Activated B cell treated with CpG ODN at 0.5 μM for 24 hours (primary cell): ENCODE results near the gene TUBA4B. TPM values are rescaled to one million over a fixed set of nuclear protein-coding genes. Genes with fewer than 3 reads are reported as not detected.

Source experiments
- ATAC-seq: fragments of 200-7000 bp; cut with Tn5 transposase; one replicate; pipeline ENCODE4 v1.10.0; 2021; ENCODE audit warnings: low read depth, mild to moderate bottlenecking, moderate library complexity
- CTCF ChIA-PET: fragments of 350-600 bp; sonication (Branson Sonifier 250); formaldehyde crosslinking; loops from one replicate; lab custom pipeline; 2021; ENCODE audit warnings: antibody characterized with exemption; lab: Charles Lee
- POLR2A ChIA-PET: fragments of 350-600 bp; sonication (Branson Sonifier 250); formaldehyde crosslinking; loops from one replicate; lab custom pipeline; 2021; ENCODE audit warnings: antibody characterized with exemption; lab: Charles Lee
- DNase-seq: peaks from one replicate; pipeline ENCODE4 v3.0.0; 2022
- H3K27ac Mint-ChIP-seq: one replicate; pipeline ENCODE4 v1.8.0; 2020; ENCODE audit warnings: mixed read lengths
- H3K27me3 Mint-ChIP-seq: one replicate; pipeline ENCODE4 v1.8.0; 2021; ENCODE audit warnings: mixed read lengths
- H3K36me3 Mint-ChIP-seq: one replicate; pipeline ENCODE4 v1.8.0; 2021; ENCODE audit warnings: low read depth, mixed read lengths
- H3K4me1 Mint-ChIP-seq: one replicate; pipeline ENCODE4 v1.8.0; 2021; ENCODE audit warnings: mixed read lengths
- H3K4me3 Mint-ChIP-seq: one replicate; pipeline ENCODE4 v1.8.0; 2020; ENCODE audit warnings: mild to moderate bottlenecking, mixed read lengths
- H3K9me3 Mint-ChIP-seq: one replicate; pipeline ENCODE4 v1.8.0; 2020; ENCODE audit warnings: mixed read lengths
- CTCF ChIP-seq: fragments of 200-600 bp; IDR thresholded peaks from one replicate; pipeline ENCODE4 v1.8.0; 2022; ENCODE audit warnings: antibody characterized with exemption, mild to moderate bottlenecking
- intact Hi-C: fragments of 100-400 bp; cut with micrococcal nuclease; formaldehyde crosslinking; loops from one replicate; pipeline ENCODE4 v1.15.1; 2024
- total RNA-seq: library from RNA; stranded (reverse); gene quantifications from 2 replicates; pipeline ENCODE4 v1.2.3, GENCODE V29; 2022

The TUBA4B gene
- total RNA-seq, 1 donor from 2014 or later: not detected

- DNase-seq: no peak
- POLR2A ChIA-PET: interaction anchor here (1.2 to 5.3 kb wide), 2 partner anchors 9 to 33 kb away, joined by 3 to 98 read pairs; partner anchors contain the start of genes ABCB6, CNPPD1 and RETREG2
- H3K4me1 Mint-ChIP-seq: peaks cover 28% of the 10 kb centered on the region
Measured at GRCh38 chr2:219209236-219210195, 43.5 kb upstream of the TUBA4B start.

GRCh38 chr2:219210196-219210885 lies 42.7 kb upstream of the TUBA4B start:
- ChIA-PET CTCF (interaction anchor here (1.3 to 2.5 kb wide), 3 partner anchors 35 to 64 kb away, joined by 3 to 8 read pairs (median 6); no protein-coding TSS in a partner anchor), POLR2A (interaction anchor here (1.2 to 5.3 kb wide), 2 partner anchors 8 to 34 kb away, joined by 3 to 98 read pairs; partner anchors contain the start of genes ABCB6, CNPPD1 and RETREG2)
- Mint-ChIP-seq H3K9me3 (no peaks in the 10 kb centered on the region), H3K27me3 (no peaks in the 10 kb centered on the region), H3K4me1 (peaks cover 28% of the 10 kb centered on the region), H3K36me3 (peaks cover 37% of the 10 kb centered on the region), H3K27ac (no peak overlapping the region), H3K4me3 (no peak overlapping the region)
- DNase-seq (no peak), ATAC-seq (no peak)
- TF ChIP-seq CTCF: no peak
- intact Hi-C loops: no loop called here

More at GRCh38 chr2:219209236-219210195, 43.5 kb upstream of the TUBA4B start:
- intact Hi-C loops: no loop called here
- Mint-ChIP-seq H3K4me3 (no peak overlapping the region), H3K27me3 (no peaks in the 10 kb centered on the region), H3K27ac (no peak overlapping the region), H3K9me3 (no peaks in the 10 kb centered on the region), H3K36me3 (peaks cover 33% of the 10 kb centered on the region)
- TF ChIP-seq CTCF: no peak
- CTCF ChIA-PET: interaction anchor here (1.1 to 2.5 kb wide), 2 partner anchors 8 to 38 kb away, joined by 5 to 8 read pairs; no protein-coding TSS in a partner anchor
- no peak for ATAC-seq

GRCh38 chr2:219210886-219211362 lies 42.1 kb upstream of the TUBA4B start:
- Mint-ChIP-seq H3K4me3 (no peak overlapping the region), H3K27ac (no peak overlapping the region), H3K36me3 (peaks cover 37% of the 10 kb centered on the region), H3K4me1 (peaks cover 27% of the 10 kb centered on the region), H3K9me3 (no peaks in the 10 kb centered on the region), H3K27me3 (no peaks in the 10 kb centered on the region)
- POLR2A ChIA-PET: interaction anchor here (0.6 to 3.0 kb wide), 13 partner anchors 19 to 177 kb away, joined by 3 to 22 read pairs (median 6); partner anchors contain the start of genes ANKZF1, CNPPD1, DNAJB2 and DNPEP
- TF ChIP-seq CTCF: no peak
- CTCF ChIA-PET: interaction anchor here (0.6 to 2.0 kb wide), 11 partner anchors 16 to 548 kb away, joined by 3 to 14 read pairs (median 3); partner anchors contain the start of gene NHEJ1
- intact Hi-C loops: loop anchor here (1.0 kb wide), 4 partner anchors 35 to 84 kb away; partner anchors contain the start of genes CNPPD1 and NHEJ1
- ATAC-seq (no peak), DNase-seq (no peak)

GRCh38 chr2:219213026-219213415 lies 40.0 kb upstream of the TUBA4B start:
- no peak for DNase-seq
- H3K4me3 Mint-ChIP-seq: no peak overlapping the region
- peaks cover 36% of the 10 kb centered on the region for H3K36me3 Mint-ChIP-seq
- no peak for TF ChIP-seq CTCF
- H3K9me3 Mint-ChIP-seq: no peaks in the 10 kb centered on the region
- no peak overlapping the region for H3K27ac Mint-ChIP-seq
- intact Hi-C loops: no loop called here
- no peaks in the 10 kb centered on the region for H3K27me3 Mint-ChIP-seq
- no peak for ATAC-seq
- CTCF ChIA-PET: interaction anchor here (1.4 kb wide), 1 partner anchor 53 kb away, joined by 4 read pairs; no protein-coding TSS in a partner anchor
- POLR2A ChIA-PET: interaction anchor here (2.2 to 3.0 kb wide), 2 partner anchors 36 to 66 kb away, joined by 21 to 22 read pairs; partner anchors contain the start of genes CNPPD1 and DNAJB2
- peaks cover 20% of the 10 kb centered on the region for H3K4me1 Mint-ChIP-seq
